GM19372 (cell line): Measurements from ENCODE around the gene LIPT2.

Source experiments
- ATAC-seq: cut with Tn5 transposase; IDR thresholded peaks from one replicate; pipeline ENCODE4 v1.9.1; 2021; ENCODE audit warnings: mild to moderate bottlenecking, low read depth, moderate library complexity; ENCODE audit not compliant: unreplicated experiment

The LIPT2 gene

DNA sequence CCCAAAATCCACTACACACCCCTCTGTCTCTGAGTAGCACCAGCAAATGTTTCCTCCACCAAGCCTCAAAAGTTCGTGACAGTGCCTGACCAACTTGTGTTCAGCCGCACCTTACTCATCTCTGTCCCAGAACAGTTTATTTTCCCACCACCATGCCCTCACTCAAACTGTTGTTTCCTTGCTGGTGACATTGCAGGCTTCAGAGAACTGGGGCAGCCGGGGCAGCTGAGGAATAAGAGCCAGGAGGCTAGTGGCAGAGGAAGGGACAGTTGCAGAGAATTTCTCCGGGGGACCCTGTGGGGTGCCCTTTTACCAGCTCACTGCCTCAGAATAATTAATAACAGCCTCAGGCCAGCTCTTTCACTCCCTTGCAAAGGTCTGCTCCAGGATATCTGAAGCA lies 25.5 kb downstream of the LIPT2 start:
- ATAC-seq: no peak

DNA sequence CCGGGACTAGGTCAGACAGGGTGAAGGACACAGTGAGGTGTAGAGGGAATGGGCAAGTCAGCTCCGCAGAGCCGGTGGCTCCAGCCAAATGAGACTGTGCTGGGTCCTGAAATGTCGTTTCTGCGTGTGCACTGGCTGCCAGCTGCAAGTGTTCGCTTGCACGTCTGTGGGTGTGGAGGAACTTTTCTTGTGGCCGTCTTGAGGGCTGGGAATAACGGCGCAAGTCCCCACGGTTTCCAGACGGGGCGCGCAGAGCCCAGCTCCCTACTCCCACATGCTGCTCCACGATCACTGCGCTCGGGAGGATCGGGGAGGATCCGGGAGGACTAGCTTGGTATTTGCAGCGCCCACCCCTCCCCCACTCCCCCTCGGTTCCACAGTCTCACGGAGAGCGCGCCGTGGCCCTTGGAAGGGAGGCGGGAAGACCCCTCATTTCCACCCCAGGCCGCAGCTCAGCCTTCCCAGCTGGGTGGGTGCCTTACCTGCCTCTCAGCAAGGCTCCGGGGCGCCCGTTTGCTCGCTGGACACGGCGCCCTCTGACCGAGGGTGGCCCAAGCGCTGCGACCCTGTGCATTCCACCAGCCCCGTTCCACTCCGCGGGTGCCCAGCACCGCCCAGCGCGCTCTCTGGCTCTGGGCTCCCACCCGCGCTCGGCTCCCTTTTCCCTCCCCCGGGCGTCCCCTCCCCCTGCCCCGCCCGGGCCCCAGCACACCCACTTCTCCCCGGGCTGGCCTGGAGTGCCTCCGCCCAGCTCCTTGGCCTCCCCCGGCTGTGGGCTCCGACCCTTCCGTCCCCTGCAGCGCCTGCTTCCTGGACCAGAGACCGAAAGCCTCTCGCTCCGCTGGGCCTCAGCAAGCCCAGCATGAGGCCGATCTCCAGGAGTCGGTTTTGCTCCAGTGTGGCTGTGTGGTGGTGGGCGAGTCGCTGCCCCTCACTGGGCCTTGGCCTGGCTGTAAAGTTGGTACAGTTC lies 26.3 kb downstream of the LIPT2 start, which contains the start of gene KCNE3:
Gene KCNE3 (minus strand): TSS at position 634 of the 970 bp plus-strand sequence. CDS start 9,986 bp downstream, outside the sequence.
- no peak for ATAC-seq

GRCh38 chr11:74465291-74465708 lies 28.2 kb downstream of the LIPT2 start:
- ATAC-seq: no peak

DNA sequence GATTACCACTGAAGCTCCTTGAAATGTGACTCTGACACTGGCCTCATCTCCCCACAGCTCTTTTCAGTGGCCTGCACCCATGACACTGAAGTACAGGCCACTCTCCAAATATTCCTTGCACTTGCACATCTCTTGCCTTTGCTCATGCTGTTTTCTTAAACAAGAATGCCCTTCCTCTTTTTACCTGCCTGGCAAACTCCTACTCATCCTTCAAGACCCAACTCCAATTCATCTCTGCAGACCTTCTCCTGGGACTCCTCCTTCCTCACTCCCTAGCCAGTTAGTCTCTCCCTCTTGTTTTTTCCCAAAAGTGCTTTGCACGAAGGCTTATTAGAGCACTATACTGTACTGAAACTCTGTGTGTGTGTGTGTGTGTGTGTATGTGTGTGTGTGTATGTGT lies 28.8 kb downstream of the LIPT2 start:
- ATAC-seq: no peak

DNA sequence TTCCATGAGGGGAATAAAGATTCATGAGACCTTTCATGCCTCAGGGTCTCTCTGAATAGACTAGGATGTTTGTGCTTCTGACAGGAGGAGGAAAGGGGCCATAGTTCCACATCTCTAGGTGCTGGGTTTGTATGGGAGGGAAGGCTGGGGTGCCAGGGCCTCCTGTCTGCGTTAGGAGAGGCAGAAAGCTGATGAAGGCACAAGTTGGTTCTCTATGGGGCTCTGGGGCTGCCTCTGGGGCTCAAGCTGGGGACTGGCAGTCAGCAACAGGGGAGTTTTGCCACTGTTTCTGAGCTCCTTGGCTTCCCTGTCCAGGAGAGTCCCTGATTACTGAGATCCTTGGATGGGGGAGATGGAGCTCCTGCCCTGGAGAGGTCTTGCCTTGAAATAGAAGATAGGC lies 30.3 kb downstream of the LIPT2 start:
- ATAC-seq: no peak

DNA sequence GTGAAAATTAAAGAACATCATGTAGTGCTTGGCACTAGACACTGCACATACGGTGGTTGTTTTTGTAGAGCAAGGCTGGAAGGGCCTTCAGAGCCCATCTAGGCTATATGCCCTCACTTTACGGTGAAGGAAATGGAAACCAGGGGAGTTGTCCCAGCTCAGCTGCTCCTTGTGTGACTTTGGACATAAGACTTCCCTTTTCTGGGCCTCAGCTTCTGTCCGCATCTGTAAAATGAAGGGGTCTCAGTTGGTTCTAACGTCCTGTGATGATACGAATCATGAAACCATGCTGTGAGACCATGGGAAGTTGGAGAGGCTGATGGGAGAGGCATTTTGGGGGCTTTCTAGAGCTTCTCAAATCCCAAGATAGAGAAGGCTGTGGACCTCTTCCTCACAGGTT lies 30.9 kb downstream of the LIPT2 start:
- ATAC-seq: no peak

GRCh38 chr11:74462009-74462408 lies 31.5 kb downstream of the LIPT2 start:
- no peak for ATAC-seq

- ATAC-seq: no peak
These were observed 32.9 kb downstream of the LIPT2 start for GRCh38 chr11:74460481-74461154.

DNA sequence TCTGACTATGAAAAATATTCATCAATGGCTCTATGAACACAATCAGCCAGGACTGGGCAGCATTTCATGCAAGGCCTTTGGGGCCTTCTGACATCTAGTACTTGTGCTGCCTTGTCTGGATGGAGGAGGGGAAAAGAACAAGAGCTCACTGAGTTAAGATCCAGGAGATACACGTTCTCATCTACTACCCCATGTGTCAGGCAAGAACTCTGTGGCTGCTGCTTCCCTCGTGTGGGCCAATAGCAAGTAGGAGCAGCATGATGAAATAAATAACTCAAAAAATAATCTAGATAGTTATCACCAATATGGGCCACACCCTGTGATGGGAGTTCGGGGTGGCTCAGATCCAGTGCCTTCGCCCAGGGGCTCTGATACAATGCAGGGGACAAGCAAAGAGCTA lies 33.5 kb downstream of the LIPT2 start:
- ATAC-seq: no peak

GRCh38 chr11:74459584-74459983 lies 33.9 kb downstream of the LIPT2 start:
- ATAC-seq: no peak

- ATAC-seq: no peak
These were observed 36.2 kb downstream of the LIPT2 start for GRCh38 chr11:74457356-74457755.

- no peak for ATAC-seq
These were observed 40.0 kb downstream of the LIPT2 start for GRCh38 chr11:74453373-74453975.

DNA sequence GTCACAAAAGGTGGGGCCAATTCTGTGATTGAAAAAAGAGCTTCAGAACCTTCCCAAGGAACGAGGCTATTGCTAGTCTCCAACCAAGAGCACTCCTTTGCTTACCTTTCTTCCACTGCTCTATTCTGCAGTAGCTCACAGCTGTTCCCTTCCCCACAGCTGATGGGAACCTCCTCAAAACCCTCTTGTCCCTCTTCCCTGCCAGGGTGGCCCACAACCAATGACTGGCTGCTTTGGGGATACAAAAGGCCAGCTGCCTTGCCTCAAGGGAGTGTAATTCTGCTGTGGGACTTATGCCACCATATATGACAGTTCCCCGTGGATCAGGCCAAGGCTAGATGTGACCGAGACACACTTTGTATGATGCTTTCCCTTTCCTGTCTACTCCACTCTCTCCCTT lies 41.2 kb downstream of the LIPT2 start:
- ATAC-seq: no peak

DNA sequence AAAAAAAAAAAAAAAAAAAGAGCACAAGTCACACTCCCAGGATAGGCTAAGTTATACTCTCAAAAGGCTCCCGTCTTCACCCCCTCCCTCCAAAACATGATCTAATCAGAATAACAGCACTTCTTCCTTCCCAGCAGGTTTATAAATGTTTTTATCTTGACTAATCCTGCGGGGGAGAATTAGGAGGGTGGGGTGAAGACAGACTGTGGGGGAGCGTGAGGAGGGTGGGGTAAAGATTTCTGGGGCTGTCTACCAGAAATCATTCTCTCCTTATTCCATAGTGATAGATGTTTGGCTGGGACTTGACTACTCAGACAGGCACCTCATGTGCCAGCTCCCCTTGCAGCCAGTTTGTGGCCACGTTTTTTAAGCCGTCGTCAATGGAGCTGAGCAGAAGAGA lies 43.2 kb downstream of the LIPT2 start:
- ATAC-seq: no peak

GRCh38 chr11:74449369-74449931 lies 44.1 kb downstream of the LIPT2 start:
- ATAC-seq: no peak

GRCh38 chr11:74447720-74448119 lies 45.8 kb downstream of the LIPT2 start:
- no peak for ATAC-seq

- no peak for ATAC-seq
These were observed 47.0 kb downstream of the LIPT2 start for GRCh38 chr11:74446532-74446938.

DNA sequence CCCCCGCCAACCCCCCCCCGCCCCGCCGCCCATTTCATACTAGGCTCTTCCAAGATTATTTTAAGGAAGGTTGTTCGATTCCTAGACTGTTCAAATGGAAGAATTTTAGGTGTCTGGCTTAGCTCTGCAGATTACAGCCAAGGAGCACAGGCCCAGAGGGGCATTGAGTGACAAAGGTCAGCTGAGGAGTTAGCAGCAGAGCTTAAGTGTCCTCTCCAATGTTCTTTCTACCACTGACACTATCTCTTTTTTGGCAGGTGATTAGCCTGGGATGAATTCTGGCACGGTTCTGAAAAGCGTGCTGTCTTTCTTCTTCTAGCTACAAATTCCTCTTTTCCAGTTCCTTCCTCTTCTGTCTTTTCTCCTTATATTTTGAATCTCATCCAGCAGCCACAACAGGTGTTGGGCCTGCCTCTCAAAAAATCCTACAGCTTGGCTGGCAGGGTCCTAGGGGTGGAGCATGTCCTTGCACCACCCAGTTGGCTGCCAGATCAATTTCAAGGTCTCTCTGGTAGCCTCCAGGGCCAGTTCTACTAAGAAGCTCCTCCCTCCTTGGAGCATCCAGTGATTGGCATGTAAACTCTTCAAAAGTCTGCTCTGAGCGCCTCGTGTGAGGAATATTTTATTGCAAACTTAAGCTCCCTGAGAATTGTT lies 49.2 kb downstream of the LIPT2 start:
- no peak for ATAC-seq

GRCh38 chr11:74443071-74443864 lies 50.3 kb downstream of the LIPT2 start:
- no peak for ATAC-seq

- ATAC-seq: no peak
These were observed 50.9 kb downstream of the LIPT2 start for GRCh38 chr11:74442636-74443035.
